Astrocyte of the spinal cord (primary cell): Measurements from ENCODE around the gene WDR17.

Experiments
- DNase-seq: peaks from one replicate; pipeline ENCODE4 v3.0.0; 2011; ENCODE audit warnings: low read depth, low spot score
- H3K4me3 ChIP-seq: 2 replicates; pipeline ENCODE4 v1.5.1; 2011; ENCODE audit warnings: low read depth, mild to moderate bottlenecking, low read length, moderate library complexity
- in situ Hi-C: cut with HindIII; loops from 2 replicates; pipeline ENCODE4 v1.10.0; 2017; ENCODE audit warnings: low sequenced_read_pairs
- TF ChIP-seq, protein P1 (sequence below): IDR thresholded peaks from 2 replicates; pipeline ENCODE4 v1.5.1; 2012; ENCODE audit warnings: low read depth, mild to moderate bottlenecking, low read length, inconsistent platforms

The WDR17 gene

GRCh38 chr4:176185051-176185450 is 119.4 kb downstream of the WDR17 start:
- H3K4me3 ChIP-seq: no peak overlapping the region
- in situ Hi-C loops: no loop called here
- TF ChIP-seq, protein P1, sequence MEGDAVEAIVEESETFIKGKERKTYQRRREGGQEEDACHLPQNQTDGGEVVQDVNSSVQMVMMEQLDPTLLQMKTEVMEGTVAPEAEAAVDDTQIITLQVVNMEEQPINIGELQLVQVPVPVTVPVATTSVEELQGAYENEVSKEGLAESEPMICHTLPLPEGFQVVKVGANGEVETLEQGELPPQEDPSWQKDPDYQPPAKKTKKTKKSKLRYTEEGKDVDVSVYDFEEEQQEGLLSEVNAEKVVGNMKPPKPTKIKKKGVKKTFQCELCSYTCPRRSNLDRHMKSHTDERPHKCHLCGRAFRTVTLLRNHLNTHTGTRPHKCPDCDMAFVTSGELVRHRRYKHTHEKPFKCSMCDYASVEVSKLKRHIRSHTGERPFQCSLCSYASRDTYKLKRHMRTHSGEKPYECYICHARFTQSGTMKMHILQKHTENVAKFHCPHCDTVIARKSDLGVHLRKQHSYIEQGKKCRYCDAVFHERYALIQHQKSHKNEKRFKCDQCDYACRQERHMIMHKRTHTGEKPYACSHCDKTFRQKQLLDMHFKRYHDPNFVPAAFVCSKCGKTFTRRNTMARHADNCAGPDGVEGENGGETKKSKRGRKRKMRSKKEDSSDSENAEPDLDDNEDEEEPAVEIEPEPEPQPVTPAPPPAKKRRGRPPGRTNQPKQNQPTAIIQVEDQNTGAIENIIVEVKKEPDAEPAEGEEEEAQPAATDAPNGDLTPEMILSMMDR: no peak
- DNase-seq: peak; percentile 57

DNA sequence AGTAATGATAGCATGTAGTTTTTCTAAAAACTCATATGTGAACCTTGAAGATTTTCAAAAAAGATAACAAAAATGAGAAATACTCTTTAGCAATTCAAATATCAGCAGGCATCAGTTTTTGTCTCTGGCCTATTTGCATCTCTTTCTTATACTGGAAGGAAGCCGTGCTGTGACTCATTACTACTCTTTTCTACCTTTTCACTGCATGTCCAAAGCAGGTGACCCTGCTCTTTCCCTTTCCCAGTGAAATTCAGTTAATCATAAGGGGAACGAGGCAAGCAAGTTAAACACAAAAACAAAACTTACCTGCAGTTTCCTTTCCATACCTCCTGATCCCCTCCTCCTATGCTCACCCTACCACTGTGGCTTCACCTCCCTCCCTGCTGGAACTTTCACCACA is 120.4 kb downstream of the WDR17 start:
- TF ChIP-seq, protein P1: no peak
- no peak overlapping the region for H3K4me3 ChIP-seq
- DNase-seq: no peak
- in situ Hi-C loops: no loop called here

DNA sequence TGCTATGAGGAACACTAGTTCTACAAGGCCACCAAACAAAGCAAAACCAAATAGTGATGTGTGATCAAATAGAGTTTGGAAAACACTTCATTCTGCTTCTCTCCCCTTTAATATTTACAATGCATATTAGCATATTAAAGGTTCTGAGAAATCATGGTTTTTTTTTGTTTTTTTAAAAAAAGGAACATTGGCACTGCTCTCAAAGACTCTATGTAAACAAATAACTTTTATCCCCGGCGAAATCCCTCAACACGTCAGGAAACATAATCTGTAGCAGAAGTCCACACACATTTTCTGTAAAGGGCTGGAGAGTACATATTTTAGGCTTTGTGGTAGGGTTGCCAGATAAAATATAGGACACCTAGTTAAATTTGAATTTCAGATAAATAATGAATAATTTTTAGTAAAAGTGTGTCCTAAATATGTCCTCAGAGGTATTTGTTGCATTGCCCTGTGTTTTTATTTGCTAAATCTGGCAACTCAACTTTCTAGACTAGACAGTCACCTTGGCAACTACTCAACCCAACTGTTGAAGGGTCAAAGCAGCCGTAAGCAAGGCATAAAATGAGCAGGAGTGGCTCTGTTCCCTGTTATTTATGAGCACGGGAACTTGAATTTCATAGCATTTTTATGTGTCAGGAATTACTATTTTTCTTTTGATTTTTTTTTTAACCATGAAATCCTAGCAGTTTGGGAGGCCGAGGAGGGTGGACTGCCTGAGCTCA is 121.2 kb downstream of the WDR17 start:
- peak; percentile 4 for DNase-seq
- H3K4me3 ChIP-seq: no peak overlapping the region
- TF ChIP-seq, protein P1: no peak
- in situ Hi-C loops: no loop called here

GRCh38 chr4:176187624-176188023 is 122.0 kb downstream of the WDR17 start:
- DNase-seq: peak; percentile 20

GRCh38 chr4:176188654-176189053 is 123.0 kb downstream of the WDR17 start:
- no peak overlapping the region for H3K4me3 ChIP-seq
- TF ChIP-seq, protein P1: no peak
- no peak for DNase-seq
- in situ Hi-C loops: no loop called here

More at GRCh38 chr4:176187624-176188023, 122.0 kb downstream of the WDR17 start:
- no peak overlapping the region for H3K4me3 ChIP-seq
- TF ChIP-seq, protein P1: no peak
- in situ Hi-C loops: no loop called here

GRCh38 chr4:176189891-176190795 is 124.5 kb downstream of the WDR17 start:
- in situ Hi-C loops: no loop called here
- no peak overlapping the region for H3K4me3 ChIP-seq
- TF ChIP-seq, protein P1: no peak

More at GRCh38 chr4:176189891-176190795, 124.5 kb downstream of the WDR17 start:
- peak; percentile 3 for DNase-seq
